Measurements from ENCODE around the gene RPL29.

RPL29 gene

GRCh38 chr3:52014613-52015012 is 18.9 kb upstream of the RPL29 start:
- Histone ChIP-seq H3K23ac (ENCODE audit: low read length) (no peak overlapping the region), H3K79me2 (ENCODE audit: control insufficient read depth, insufficient read depth, low read length) (no peaks in the 10 kb centered on the region), H3K27me3 (ENCODE audit: insufficient read depth, low read length, poor library complexity) (no peaks in the 10 kb centered on the region), H2BK15ac (replicated peaks; ENCODE audit: low read depth) (no peak overlapping the region), H3K27ac (ENCODE audit: low read depth, low read length) (no peak overlapping the region), H2BK5ac (ENCODE audit: low read length) (no peak overlapping the region), H2BK120ac (ENCODE audit: low read depth, low read length) (no peak overlapping the region), H3K9ac (ENCODE audit: low read length) (no peak overlapping the region), H3K4ac (ENCODE audit: low read depth, low read length) (no peak overlapping the region), H3K4me1 (ENCODE audit: control insufficient read depth, low read depth, low read length) (no peaks in the 10 kb centered on the region), H4K5ac (ENCODE audit: low read length) (no peak overlapping the region), H3K4me3 (ENCODE audit: low read length) (no peak overlapping the region), H3K79me1 (ENCODE audit: low read length) (no peaks in the 10 kb centered on the region), H2AK5ac (ENCODE audit: low read length) (no peak overlapping the region), H3K56ac (ENCODE audit: low read length) (no peak overlapping the region), H3K4me2 (ENCODE audit: low read length) (no peak overlapping the region), H3K36me3 (ENCODE audit: control insufficient read depth, insufficient read depth, low read length) (no peaks in the 10 kb centered on the region), H3K18ac (ENCODE audit: low read length) (no peak overlapping the region), H4K8ac (ENCODE audit: low read depth, low read length) (no peak overlapping the region)
- no CpG with 5 or more reads among the region's 8 CpGs for WGBS (ENCODE audit: extremely low coverage, insufficient coverage, low lambda C conversion rate)
- DNase-seq = peak; percentile 81

- Histone ChIP-seq H3K27ac (ENCODE audit: low read depth, low read length) (no peak overlapping the region), H3K79me1 (ENCODE audit: low read length) (no peaks in the 10 kb centered on the region), H3K56ac (ENCODE audit: low read length) (no peak overlapping the region), H3K4me3 (ENCODE audit: low read length) (no peak overlapping the region), H3K4me1 (ENCODE audit: control insufficient read depth, low read depth, low read length) (no peaks in the 10 kb centered on the region), H3K18ac (ENCODE audit: low read length) (no peak overlapping the region), H4K8ac (ENCODE audit: low read depth, low read length) (no peak overlapping the region), H3K23ac (ENCODE audit: low read length) (no peak overlapping the region), H3K36me3 (ENCODE audit: control insufficient read depth, insufficient read depth, low read length) (no peaks in the 10 kb centered on the region), H3K9ac (ENCODE audit: low read length) (no peak overlapping the region), H2BK120ac (ENCODE audit: low read depth, low read length) (no peak overlapping the region), H4K5ac (ENCODE audit: low read length) (no peak overlapping the region), H3K79me2 (ENCODE audit: control insufficient read depth, insufficient read depth, low read length) (no peaks in the 10 kb centered on the region), H2AK5ac (ENCODE audit: low read length) (no peak overlapping the region), H3K4ac (ENCODE audit: low read depth, low read length) (no peak overlapping the region), H2BK15ac (replicated peaks; ENCODE audit: low read depth) (no peak overlapping the region), H3K27me3 (ENCODE audit: insufficient read depth, low read length, poor library complexity) (no peaks in the 10 kb centered on the region), H3K4me2 (ENCODE audit: low read length) (no peak overlapping the region), H2BK5ac (ENCODE audit: low read length) (no peak overlapping the region)
- WGBS (ENCODE audit: extremely low coverage, insufficient coverage, low lambda C conversion rate) = no CpG with 5 or more reads among the region's 6 CpGs
- no peak for DNase-seq
These were observed 18.3 kb upstream of the RPL29 start for GRCh38 chr3:52013802-52014598.

- H3K4me1 ChIP-seq (ENCODE audit: control insufficient read depth, low read depth, low read length) = no peaks in the 10 kb centered on the region
- no peak overlapping the region for H2BK15ac ChIP-seq (replicated peaks; ENCODE audit: low read depth)
- H3K4ac ChIP-seq (ENCODE audit: low read depth, low read length) = no peak overlapping the region
- no peak overlapping the region for H3K4me3 ChIP-seq (ENCODE audit: low read length)
- no peaks in the 10 kb centered on the region for H3K79me2 ChIP-seq (ENCODE audit: control insufficient read depth, insufficient read depth, low read length)
- DNase-seq = no peak
- H3K56ac ChIP-seq (ENCODE audit: low read length) = no peak overlapping the region
- no peaks in the 10 kb centered on the region for H3K27me3 ChIP-seq (ENCODE audit: insufficient read depth, low read length, poor library complexity)
- H2BK5ac ChIP-seq (ENCODE audit: low read length) = no peak overlapping the region
- no peak overlapping the region for H3K9ac ChIP-seq (ENCODE audit: low read length)
- H2AK5ac ChIP-seq (ENCODE audit: low read length) = no peak overlapping the region
- no peaks in the 10 kb centered on the region for H3K36me3 ChIP-seq (ENCODE audit: control insufficient read depth, insufficient read depth, low read length)
- H3K23ac ChIP-seq (ENCODE audit: low read length) = no peak overlapping the region
- no peak overlapping the region for H2BK120ac ChIP-seq (ENCODE audit: low read depth, low read length)
- H3K4me2 ChIP-seq (ENCODE audit: low read length) = no peak overlapping the region
- no peak overlapping the region for H3K27ac ChIP-seq (ENCODE audit: low read depth, low read length)
- H4K8ac ChIP-seq (ENCODE audit: low read depth, low read length) = no peak overlapping the region
- no peak overlapping the region for H4K5ac ChIP-seq (ENCODE audit: low read length)
- no peak overlapping the region for H3K18ac ChIP-seq (ENCODE audit: low read length)
- no CpG with 5 or more reads among the region's 7 CpGs for WGBS (ENCODE audit: extremely low coverage, insufficient coverage, low lambda C conversion rate)
- no peaks in the 10 kb centered on the region for H3K79me1 ChIP-seq (ENCODE audit: low read length)
These were observed 17.0 kb upstream of the RPL29 start for GRCh38 chr3:52012699-52013098.

GRCh38 chr3:52010431-52010830 is 14.7 kb upstream of the RPL29 start:
- DNase-seq = no peak
- H3K23ac ChIP-seq (ENCODE audit: low read length) = no peak overlapping the region
- H3K79me2 ChIP-seq (ENCODE audit: control insufficient read depth, insufficient read depth, low read length) = no peaks in the 10 kb centered on the region

GRCh38 chr3:52007291-52007690 is 11.6 kb upstream of the RPL29 start:
- no peak overlapping the region for H2BK120ac ChIP-seq (ENCODE audit: low read depth, low read length)
- WGBS (ENCODE audit: extremely low coverage, insufficient coverage, low lambda C conversion rate) = no CpG with 5 or more reads among the region's 4 CpGs
- no peak overlapping the region for H3K27ac ChIP-seq (ENCODE audit: low read depth, low read length)
- no peaks in the 10 kb centered on the region for H3K36me3 ChIP-seq (ENCODE audit: control insufficient read depth, insufficient read depth, low read length)
- H3K4me1 ChIP-seq (ENCODE audit: control insufficient read depth, low read depth, low read length) = peaks cover 5% of the 10 kb centered on the region
- no peak overlapping the region for H2BK15ac ChIP-seq (replicated peaks; ENCODE audit: low read depth)
- no peak overlapping the region for H2AK5ac ChIP-seq (ENCODE audit: low read length)
- no peak overlapping the region for H3K4me3 ChIP-seq (ENCODE audit: low read length)
- no peak overlapping the region for H2BK5ac ChIP-seq (ENCODE audit: low read length)
- H3K56ac ChIP-seq (ENCODE audit: low read length) = no peak overlapping the region
- no peaks in the 10 kb centered on the region for H3K79me2 ChIP-seq (ENCODE audit: control insufficient read depth, insufficient read depth, low read length)
- no peak overlapping the region for H3K4ac ChIP-seq (ENCODE audit: low read depth, low read length)
- no peak for DNase-seq
- no peak overlapping the region for H3K9ac ChIP-seq (ENCODE audit: low read length)
- no peaks in the 10 kb centered on the region for H3K79me1 ChIP-seq (ENCODE audit: low read length)
- H4K5ac ChIP-seq (ENCODE audit: low read length) = no peak overlapping the region
- H4K8ac ChIP-seq (ENCODE audit: low read depth, low read length) = no peak overlapping the region
- no peak overlapping the region for H3K4me2 ChIP-seq (ENCODE audit: low read length)
- no peaks in the 10 kb centered on the region for H3K27me3 ChIP-seq (ENCODE audit: insufficient read depth, low read length, poor library complexity)
- no peak overlapping the region for H3K18ac ChIP-seq (ENCODE audit: low read length)
- no peak overlapping the region for H3K23ac ChIP-seq (ENCODE audit: low read length)

More at GRCh38 chr3:52010431-52010830, 14.7 kb upstream of the RPL29 start:
- Histone ChIP-seq H3K4me2 (ENCODE audit: low read length) (no peak overlapping the region), H2BK120ac (ENCODE audit: low read depth, low read length) (no peak overlapping the region), H3K18ac (ENCODE audit: low read length) (no peak overlapping the region), H4K5ac (ENCODE audit: low read length) (no peak overlapping the region), H3K4me3 (ENCODE audit: low read length) (no peak overlapping the region), H3K56ac (ENCODE audit: low read length) (no peak overlapping the region), H2BK15ac (replicated peaks; ENCODE audit: low read depth) (no peak overlapping the region), H3K79me1 (ENCODE audit: low read length) (no peaks in the 10 kb centered on the region), H3K4me1 (ENCODE audit: control insufficient read depth, low read depth, low read length) (peaks cover 5% of the 10 kb centered on the region), H2AK5ac (ENCODE audit: low read length) (no peak overlapping the region), H3K27ac (ENCODE audit: low read depth, low read length) (no peak overlapping the region), H3K9ac (ENCODE audit: low read length) (no peak overlapping the region), H3K36me3 (ENCODE audit: control insufficient read depth, insufficient read depth, low read length) (no peaks in the 10 kb centered on the region), H2BK5ac (ENCODE audit: low read length) (no peak overlapping the region), H4K8ac (ENCODE audit: low read depth, low read length) (no peak overlapping the region), H3K27me3 (ENCODE audit: insufficient read depth, low read length, poor library complexity) (no peaks in the 10 kb centered on the region), H3K4ac (ENCODE audit: low read depth, low read length) (no peak overlapping the region)

GRCh38 chr3:52006820-52007133 is 11.1 kb upstream of the RPL29 start:
- Histone ChIP-seq H3K4ac (ENCODE audit: low read depth, low read length) (no peak overlapping the region), H3K27ac (ENCODE audit: low read depth, low read length) (no peak overlapping the region), H4K5ac (ENCODE audit: low read length) (no peak overlapping the region), H3K36me3 (ENCODE audit: control insufficient read depth, insufficient read depth, low read length) (no peaks in the 10 kb centered on the region), H2AK5ac (ENCODE audit: low read length) (no peak overlapping the region), H3K9ac (ENCODE audit: low read length) (no peak overlapping the region), H2BK120ac (ENCODE audit: low read depth, low read length) (no peak overlapping the region), H3K4me2 (ENCODE audit: low read length) (no peak overlapping the region), H3K56ac (ENCODE audit: low read length) (no peak overlapping the region), H4K8ac (ENCODE audit: low read depth, low read length) (no peak overlapping the region), H3K4me1 (ENCODE audit: control insufficient read depth, low read depth, low read length) (peaks cover 5% of the 10 kb centered on the region), H3K79me1 (ENCODE audit: low read length) (no peaks in the 10 kb centered on the region), H3K18ac (ENCODE audit: low read length) (no peak overlapping the region), H2BK5ac (ENCODE audit: low read length) (no peak overlapping the region), H3K23ac (ENCODE audit: low read length) (no peak overlapping the region), H3K4me3 (ENCODE audit: low read length) (no peak overlapping the region), H3K27me3 (ENCODE audit: insufficient read depth, low read length, poor library complexity) (no peaks in the 10 kb centered on the region), H2BK15ac (replicated peaks; ENCODE audit: low read depth) (no peak overlapping the region), H3K79me2 (ENCODE audit: control insufficient read depth, insufficient read depth, low read length) (no peaks in the 10 kb centered on the region)
- no peak for DNase-seq
- no CpG with 5 or more reads among the region's 6 CpGs for WGBS (ENCODE audit: extremely low coverage, insufficient coverage, low lambda C conversion rate)
